GM19238 (cell line): ENCODE measurements around the gene NFATC4.

Source experiments
- DNase-seq: peaks from one replicate; pipeline ENCODE4 v3.0.0; 2011; ENCODE audit warnings: low spot score; ENCODE audit not compliant: insufficient read length

The NFATC4 gene

GRCh38 chr14:24407608-24408325, 39.8 kb downstream of the NFATC4 start:
- DNase-seq: no peak

DNA sequence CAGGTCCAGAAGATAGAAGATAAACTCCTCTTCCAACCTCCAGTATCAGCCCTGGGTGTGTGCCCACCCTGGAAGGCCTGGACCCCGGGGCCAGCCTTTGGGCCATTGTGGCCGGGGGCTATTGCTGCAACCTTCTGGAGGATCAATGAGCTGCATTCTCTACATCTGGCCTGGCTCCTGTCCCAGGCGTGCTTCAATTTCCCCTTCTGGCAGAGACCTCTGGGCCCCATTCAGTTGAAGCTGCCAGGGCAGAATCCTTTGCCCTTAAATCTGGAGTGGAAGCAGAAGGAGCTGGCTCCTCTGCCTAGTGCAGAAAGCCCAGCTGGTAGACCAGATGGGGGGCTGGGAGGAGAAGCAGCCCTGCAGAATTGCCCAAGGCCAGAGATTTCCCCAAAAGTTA, 40.8 kb downstream of the NFATC4 start:
- DNase-seq: no peak

DNA sequence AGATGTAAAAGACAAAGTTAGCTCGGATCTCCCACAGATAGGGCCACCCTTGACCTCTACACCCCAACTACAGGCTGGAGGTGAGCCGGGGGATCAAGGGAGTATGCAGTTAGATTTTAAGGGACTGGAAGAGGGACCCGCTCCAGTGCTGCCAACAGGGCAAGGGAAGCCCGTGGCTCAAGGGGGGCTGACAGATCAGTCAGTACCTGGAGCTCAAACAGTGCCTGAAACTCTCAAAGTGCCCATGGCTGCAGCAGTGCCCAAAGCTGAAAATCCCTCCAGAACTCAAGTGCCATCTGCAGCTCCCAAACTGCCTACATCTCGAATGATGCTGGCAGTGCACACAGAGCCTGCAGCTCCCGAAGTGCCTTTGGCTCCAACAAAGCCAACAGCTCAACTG, 41.2 kb downstream of the NFATC4 start:
- no peak for DNase-seq

DNA sequence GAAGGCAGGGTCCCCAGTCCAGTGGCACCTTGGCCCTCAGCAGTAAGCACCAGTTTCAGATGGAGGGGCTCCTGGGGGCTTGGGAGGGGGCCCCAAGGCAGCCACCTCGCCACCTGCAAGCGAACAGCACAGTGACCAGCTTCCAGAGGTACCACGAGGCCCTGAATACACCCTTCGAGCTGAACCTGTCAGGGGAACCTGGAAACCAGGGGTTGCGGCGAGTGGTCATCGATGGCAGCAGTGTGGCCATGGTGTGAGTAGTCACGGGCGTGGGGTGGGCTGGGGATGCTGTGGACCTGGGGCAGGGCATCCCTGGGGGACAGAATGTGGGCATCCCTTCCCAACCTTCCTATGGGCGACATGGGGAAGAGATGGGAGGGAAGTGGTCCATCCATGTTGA, 42.0 kb downstream of the NFATC4 start:
- no peak for DNase-seq

DNA sequence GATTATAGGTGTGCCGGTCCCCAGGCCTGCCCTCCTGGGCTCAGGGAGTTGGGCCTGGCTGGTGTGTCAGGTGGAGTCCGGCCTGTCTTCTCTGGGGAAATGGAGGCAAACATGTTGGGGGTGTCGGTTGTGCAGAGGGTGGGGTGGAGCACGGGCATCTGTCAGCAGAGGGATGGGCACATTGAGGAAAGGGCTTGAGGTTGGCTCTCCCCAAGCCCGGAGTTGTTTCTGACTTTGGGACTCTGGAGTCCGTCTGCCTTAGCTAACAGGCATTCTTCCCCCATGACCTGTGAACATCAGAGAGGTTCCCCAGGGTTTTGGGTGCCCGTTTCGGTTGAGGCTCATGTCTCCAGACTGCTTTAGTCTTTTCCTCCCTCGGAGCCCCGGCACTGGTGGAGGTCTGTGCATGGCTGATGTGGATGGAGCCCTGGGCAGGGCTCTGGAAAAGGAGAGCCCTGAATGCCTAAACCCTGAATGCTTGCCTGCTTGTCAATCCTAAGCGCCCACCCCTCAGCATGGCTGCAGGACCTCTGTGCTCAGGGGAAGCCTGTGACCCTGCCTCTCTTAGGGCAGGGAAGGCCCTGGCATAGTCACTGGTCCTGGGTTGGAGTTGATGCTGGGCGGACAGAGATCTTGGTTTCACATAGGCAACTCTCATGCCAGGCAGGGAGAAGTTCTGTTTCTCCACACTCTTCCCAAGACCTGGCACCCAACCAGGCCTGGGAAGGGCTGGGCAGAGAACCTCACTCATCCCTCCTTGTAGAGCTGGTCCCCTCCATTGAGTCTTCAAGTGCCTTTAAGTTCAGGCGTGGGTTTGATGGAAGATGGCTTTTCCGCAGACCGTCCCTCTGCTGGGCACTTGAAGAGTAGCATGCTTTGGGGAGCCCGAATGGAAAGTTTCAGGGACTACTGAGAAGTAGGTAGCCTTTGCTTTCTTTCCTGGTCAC, 43.7 kb downstream of the NFATC4 start:
- peak; percentile 45 for DNase-seq

DNA sequence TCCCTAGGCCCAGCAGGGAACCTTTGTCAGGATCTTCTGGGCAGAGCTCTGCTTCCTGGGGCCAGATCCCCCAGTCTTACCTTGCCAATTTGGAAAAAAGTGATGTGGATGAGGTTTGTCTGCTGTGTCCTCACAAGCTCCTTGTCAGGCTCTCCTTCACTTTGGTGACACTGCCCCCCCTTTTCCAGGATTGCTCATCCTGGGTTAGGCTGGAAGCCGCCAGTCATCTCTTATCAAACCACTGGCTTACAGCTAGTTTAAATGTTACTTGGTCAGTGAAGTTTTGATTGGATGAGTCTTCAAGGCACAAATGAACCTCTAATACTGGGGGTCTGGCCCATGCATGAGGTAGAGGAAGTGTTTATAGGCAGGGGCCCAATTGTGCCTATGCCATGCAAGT, 46.1 kb downstream of the NFATC4 start:
- DNase-seq: no peak

DNA sequence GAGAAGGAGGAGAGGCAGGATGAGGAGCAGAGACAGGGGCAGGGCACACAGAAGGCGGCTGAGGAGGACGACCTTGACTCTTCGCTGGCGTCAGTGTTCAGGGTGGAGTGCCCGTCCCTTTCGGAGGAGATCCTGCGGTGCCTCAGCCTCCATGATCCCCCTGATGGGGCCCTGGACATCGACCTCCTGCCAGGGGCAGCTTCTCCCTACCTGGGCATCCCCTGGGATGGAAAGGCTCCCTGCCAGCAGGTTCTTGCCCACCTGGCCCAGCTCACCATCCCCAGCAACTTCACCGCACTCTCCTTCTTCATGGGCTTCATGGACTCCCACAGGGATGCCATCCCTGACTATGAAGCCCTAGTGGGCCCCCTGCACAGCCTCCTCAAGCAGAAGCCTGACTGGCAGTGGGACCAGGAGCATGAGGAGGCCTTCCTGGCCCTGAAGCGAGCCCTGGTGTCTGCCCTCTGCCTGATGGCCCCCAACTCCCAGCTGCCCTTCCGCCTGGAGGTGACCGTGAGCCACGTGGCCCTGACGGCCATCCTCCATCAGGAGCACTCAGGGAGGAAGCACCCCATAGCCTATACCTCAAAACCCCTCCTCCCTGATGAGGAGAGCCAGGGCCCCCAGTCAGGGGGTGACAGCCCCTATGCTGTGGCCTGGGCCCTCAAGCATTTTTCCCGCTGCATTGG, 46.9 kb downstream of the NFATC4 start:
- no peak for DNase-seq

- no peak for DNase-seq
Observed at GRCh38 chr14:24415421-24416253, 47.7 kb downstream of the NFATC4 start.

DNA sequence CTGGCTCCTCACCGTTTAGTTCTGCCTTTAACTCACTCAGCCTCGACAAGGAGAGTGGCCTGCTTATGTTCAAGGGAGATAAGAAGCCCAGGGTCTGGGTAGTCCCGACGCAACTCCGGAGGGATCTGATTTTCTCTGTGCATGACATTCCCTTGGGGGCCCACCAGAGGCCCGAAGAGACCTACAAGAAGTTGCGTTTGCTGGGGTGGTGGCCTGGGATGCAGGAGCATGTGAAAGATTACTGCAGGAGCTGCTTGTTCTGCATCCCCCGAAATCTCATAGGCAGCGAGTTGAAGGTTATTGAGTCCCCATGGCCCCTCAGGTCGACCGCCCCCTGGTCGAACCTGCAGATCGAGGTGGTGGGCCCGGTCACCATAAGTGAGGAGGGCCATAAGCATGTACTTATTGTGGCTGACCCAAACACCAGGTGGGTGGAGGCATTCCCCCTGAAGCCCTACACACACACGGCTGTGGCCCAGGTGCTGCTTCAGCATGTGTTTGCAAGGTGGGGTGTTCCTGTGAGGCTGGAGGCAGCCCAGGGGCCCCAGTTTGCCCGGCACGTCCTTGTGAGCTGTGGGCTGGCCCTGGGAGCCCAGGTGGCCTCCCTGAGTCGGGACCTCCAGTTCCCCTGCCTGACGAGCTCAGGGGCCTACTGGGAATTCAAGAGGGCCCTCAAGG, 48.4 kb downstream of the NFATC4 start:
- DNase-seq: no peak

DNA sequence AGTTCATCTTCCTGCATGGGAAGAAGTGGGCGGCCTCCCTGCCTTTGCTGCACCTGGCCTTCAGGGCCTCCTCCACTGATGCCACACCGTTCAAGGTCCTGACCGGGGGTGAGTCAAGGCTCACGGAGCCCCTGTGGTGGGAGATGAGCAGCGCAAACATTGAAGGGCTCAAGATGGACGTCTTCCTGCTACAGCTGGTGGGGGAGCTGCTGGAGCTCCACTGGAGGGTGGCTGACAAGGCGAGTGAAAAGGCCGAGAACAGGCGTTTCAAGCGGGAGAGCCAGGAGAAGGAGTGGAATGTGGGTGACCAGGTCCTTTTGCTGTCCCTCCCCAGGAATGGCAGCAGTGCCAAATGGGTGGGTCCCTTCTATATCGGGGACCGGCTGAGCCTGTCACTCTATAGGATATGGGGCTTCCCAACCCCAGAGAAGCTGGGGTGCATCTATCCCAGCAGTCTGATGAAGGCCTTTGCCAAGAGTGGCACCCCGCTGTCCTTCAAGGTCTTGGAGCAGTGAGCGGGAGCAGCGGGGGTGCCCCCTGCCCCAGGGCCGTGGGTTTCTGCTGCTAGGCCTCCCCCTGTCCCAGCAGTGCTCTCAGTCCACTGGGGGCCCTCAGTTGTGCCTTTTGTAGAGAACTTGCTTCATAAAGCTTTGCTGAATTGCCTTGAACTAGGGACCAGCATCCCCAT, 49.1 kb downstream of the NFATC4 start:
- DNase-seq: no peak

GRCh38 chr14:24417832-24418491, 50.0 kb downstream of the NFATC4 start:
- no peak for DNase-seq

GRCh38 chr14:24418492-24418873, 50.5 kb downstream of the NFATC4 start:
- no peak for DNase-seq

DNA sequence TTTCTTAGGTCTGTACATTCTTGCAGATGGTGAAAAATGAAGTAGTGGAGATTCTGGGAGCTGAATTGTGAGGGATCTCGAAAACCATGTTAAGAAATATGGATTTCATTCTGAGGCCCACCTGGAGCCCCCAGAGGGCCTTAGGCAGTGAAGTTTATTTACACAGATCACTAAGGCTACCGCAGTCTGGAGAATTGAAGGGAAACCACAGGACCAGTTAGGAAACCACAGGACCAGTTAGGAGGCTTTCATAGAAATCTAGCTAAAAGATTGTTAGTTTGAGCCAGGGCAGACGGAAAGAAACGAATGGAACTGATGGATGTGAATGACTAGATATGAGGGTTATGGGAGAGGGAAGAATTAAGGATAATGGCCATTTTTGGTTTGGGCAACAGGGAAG, 54.3 kb downstream of the NFATC4 start:
- no peak for DNase-seq

DNA sequence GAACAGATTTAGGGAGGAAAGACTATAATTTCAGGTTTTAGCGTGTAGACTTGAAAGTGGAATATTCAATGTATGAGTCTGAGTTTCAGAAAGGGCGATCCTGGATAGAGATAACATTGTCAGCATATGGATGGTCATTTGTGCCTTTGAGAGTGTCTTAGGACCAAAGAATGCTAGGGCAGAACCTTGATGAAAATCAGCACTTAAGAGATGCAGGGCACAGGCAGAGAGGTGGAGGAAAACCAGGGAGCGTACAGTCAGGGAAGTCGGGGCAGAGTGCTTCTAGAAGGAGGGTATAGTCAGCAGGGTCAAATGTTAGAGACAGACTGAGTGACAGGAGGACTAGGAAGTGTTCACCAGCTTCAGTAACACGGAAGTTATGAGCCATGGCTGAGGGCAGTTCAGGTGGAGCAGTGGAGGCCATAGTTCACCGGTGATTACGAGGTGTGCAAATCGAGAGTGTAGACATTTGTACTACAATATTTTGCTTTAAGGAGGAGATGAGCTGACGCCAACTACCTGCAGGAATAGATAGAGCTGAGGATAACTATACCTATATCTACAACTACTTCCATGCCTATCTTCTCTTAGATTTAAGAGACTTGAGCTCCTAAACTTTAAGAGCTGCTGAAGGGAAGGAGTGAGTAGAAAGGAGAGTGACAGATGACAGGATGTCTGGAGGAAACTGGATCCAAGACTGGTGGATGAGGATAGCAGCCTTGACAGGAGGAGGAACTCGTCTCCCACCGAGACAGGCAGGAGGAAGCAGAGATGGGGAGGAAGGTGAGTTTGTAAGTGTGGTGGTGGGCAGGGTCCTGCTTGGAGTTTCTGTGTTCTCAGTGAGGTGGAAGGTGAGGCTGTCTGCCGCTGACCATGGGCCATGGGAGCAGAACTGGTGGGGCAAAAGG, 55.0 kb downstream of the NFATC4 start:
- no peak for DNase-seq

GRCh38 chr14:24425704-24426103, 57.7 kb downstream of the NFATC4 start:
- DNase-seq: no peak

GRCh38 chr14:24426150-24426911, 58.3 kb downstream of the NFATC4 start:
- no peak for DNase-seq

- DNase-seq: no peak
Observed at GRCh38 chr14:24426912-24427536, 59.0 kb downstream of the NFATC4 start.
